ENCODE data around the gene SAMD13.

Gene SAMD13

DNA sequence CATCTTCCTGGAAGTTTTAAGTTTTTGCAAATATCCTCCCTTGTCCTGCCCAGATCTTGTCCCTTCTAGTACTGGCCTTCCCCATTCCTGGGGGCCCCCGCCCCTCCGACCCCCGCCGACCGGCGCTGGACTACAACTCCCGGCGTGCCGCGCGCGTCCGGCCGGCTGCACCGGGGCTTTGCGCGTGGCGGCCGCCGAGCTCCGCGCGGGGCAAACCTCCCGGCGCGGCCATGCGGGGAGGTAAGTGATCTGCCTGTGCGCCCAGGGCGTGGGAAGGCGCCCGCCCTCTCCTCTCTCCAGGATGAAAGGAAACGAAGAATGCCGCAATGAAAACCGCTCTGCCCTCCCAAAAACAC lies 3.2 kb upstream of the SAMD13 start:
- TF ChIP-seq, protein P1, sequence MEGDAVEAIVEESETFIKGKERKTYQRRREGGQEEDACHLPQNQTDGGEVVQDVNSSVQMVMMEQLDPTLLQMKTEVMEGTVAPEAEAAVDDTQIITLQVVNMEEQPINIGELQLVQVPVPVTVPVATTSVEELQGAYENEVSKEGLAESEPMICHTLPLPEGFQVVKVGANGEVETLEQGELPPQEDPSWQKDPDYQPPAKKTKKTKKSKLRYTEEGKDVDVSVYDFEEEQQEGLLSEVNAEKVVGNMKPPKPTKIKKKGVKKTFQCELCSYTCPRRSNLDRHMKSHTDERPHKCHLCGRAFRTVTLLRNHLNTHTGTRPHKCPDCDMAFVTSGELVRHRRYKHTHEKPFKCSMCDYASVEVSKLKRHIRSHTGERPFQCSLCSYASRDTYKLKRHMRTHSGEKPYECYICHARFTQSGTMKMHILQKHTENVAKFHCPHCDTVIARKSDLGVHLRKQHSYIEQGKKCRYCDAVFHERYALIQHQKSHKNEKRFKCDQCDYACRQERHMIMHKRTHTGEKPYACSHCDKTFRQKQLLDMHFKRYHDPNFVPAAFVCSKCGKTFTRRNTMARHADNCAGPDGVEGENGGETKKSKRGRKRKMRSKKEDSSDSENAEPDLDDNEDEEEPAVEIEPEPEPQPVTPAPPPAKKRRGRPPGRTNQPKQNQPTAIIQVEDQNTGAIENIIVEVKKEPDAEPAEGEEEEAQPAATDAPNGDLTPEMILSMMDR (IDR thresholded peaks at IDR 0.05; ENCODE audit: low read depth, low read length), result no peak

DNA sequence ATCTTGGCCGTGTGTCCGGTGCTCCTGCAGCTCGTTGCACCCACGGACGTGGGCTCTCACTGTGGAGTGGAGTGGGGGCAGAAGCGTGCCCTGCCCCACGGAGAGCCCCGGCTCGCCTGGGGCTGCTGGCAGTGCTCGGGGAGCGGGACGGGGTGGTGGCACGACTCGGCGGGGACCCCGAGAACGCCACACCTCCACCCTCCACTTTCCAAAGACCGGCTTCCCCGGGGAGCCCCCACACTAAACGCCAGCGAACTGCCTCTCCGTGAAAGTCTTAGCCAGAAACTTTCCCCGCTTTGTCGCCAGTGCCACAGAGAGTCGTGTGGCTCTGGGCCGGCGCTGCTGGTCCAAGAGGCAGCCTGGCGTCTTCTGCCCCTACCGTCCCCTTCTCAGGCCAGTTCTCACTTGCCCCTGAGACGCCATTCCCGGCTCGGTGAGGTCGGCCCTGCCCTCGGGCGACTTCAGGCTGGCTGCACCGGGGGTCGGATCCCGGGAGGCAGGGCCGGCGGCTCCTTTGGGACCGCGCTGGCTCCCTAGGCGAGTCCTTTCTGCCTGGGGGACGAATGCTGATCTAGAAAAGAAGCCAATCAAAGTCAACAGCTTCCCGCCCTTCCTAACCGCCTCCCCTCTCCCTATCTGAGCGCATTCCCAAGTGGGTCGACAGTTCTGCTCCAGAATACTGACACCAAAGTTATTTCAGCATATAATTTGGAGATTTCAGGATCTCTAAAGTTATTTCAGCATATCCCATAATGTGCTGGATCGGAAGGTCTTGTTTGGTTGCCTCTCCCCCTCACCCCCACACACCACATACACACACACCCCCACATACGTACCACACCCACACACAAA lies 2.6 kb upstream of the SAMD13 start:
- TF ChIP-seq, protein P1 (IDR thresholded peaks at IDR 0.05; ENCODE audit: low read depth, low read length), result no peak
- no peaks in the 10 kb centered on the region for H3K27me3 ChIP-seq
- peak; percentile 58 for DNase-seq
- H3K36me3 ChIP-seq, result no peaks in the 10 kb centered on the region
- H3K4me1 ChIP-seq, result peaks cover 3% of the 10 kb centered on the region; the same call in 1 of the 2 replicates
- H3K9me3 ChIP-seq, result no peaks in the 10 kb centered on the region
- peak overlapping the region; percentile 77 for H3K4me3 ChIP-seq (ENCODE audit: low read depth, low read length)

More for the DNA sequence above, 3.2 kb upstream of the SAMD13 start:
- Histone ChIP-seq H3K4me3 (ENCODE audit: low read depth, low read length) (peak overlapping the region; percentile 77), H3K36me3 (no peaks in the 10 kb centered on the region), H3K4me1 (peaks cover 3% of the 10 kb centered on the region; the same call in 1 of the 2 replicates), H3K9me3 (no peaks in the 10 kb centered on the region), H3K27me3 (no peaks in the 10 kb centered on the region)
- DNase-seq, result peak; percentile 58

DNA sequence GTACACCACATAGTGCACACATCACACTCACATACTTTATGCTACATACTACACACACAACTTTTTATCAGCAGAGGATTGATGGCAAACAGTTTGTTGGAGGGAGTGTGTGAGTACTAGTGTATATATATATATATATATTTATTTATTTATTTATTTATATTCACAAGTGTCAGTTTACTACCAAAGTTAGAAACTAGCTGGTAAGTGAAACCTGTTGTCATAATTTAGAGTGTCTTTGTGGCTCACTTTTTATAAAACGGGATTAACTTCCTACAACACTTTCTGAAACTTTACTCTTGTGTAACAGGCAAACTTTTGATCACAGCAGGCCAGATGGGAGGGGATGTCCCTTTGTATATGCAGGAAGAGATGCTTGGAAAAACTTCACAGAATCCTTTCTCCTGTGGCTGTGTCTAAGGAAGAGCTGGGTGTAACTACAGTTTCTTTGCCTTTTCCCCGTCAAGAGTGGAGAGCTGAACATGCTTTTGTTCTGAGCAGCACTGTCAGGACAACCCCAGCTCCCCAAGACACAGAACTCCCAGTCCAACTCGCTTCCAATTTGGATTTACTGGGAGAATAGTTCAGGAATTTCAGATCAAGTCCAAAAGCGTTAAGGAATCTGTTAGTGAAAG lies 1.9 kb upstream of the SAMD13 start:
- H3K4me1 ChIP-seq, result peaks cover 3% of the 10 kb centered on the region; the same call in 1 of the 2 replicates

DNA sequence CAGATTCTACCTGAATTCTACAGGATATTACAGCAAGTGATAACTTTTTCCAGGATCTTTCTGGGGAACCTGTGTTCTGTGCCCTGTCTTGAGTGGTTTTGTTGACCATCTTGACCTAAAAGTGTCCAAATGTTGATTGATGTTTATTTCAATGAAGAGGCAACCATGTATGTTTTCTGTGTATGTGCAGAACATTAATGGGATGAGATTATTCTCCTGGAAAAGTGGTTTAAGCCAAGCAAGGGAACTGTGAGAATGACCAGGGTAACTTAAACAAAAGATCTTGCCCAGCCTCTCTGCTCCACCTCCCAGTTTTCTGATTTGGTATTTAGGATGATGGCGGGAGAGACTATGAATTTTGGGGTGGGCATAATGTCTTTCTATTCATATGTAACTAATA lies 1.0 kb upstream of the SAMD13 start:
- H3K9me3 ChIP-seq, result no peaks in the 10 kb centered on the region
- TF ChIP-seq, protein P1 (IDR thresholded peaks at IDR 0.05; ENCODE audit: low read depth, low read length), result no peak
- H3K4me3 ChIP-seq (ENCODE audit: low read depth, low read length), result no peak overlapping the region
- no peak for DNase-seq
- H3K36me3 ChIP-seq, result no peaks in the 10 kb centered on the region
- no peaks in the 10 kb centered on the region for H3K27me3 ChIP-seq
- H3K4me1 ChIP-seq, result peaks cover 3% of the 10 kb centered on the region; the same call in 1 of the 2 replicates

More for the DNA sequence above, 1.9 kb upstream of the SAMD13 start:
- H3K36me3 ChIP-seq, result no peaks in the 10 kb centered on the region
- H3K9me3 ChIP-seq, result no peaks in the 10 kb centered on the region
- no peak for DNase-seq
- peak overlapping the region; percentile 77 for H3K4me3 ChIP-seq (ENCODE audit: low read depth, low read length)
- TF ChIP-seq, protein P1 (IDR thresholded peaks at IDR 0.05; ENCODE audit: low read depth, low read length), result no peak
- H3K27me3 ChIP-seq, result no peaks in the 10 kb centered on the region

DNA sequence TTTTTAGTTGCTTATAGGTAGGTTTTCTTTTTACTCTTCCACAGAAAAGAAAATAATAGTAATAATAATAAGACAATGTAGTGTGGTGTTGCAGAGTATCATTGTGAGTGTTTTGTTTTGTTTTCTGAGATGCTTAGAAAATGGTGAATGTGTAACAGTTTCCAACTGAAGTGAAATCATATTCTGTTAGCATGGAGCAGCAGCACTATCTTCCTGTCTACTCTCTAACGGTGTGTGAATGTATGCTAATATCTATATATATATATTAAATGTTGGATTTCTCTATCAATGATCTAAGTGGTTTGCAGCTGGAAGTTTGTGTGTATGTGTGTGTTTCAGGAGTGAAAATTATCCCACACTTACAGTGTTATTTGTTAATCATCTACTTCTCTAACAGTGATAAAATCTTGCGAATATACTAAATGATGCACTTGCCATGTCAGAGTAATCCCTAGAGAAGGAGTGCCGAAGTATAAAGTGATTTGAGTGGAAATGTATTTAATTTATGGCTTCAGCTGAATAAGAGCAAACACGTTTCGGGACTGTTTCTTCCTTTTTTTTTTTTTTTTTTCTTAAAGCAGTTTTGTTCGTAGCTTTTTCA lies 377 bp downstream of the SAMD13 start:
- TF ChIP-seq, protein P1 (IDR thresholded peaks at IDR 0.05; ENCODE audit: low read depth, low read length), result no peak
- no peaks in the 10 kb centered on the region for H3K27me3 ChIP-seq
- H3K4me1 ChIP-seq, result peaks cover 3% of the 10 kb centered on the region; the same call in 1 of the 2 replicates
- DNase-seq, result no peak
- H3K36me3 ChIP-seq, result no peaks in the 10 kb centered on the region
- H3K9me3 ChIP-seq, result no peaks in the 10 kb centered on the region
- H3K4me3 ChIP-seq (ENCODE audit: low read depth, low read length), result peak overlapping the region; percentile 52
